ENCODE data around the gene HOPX. TPM values are rescaled to one million over a fixed set of nuclear protein-coding genes. Genes with fewer than 3 reads are reported as not detected.
"Not testable (repeated sequence)": the region's sequence is repeated elsewhere in the genome, so short reads cannot be mapped to it uniquely, and the experiment has no call there.

Gene HOPX
- total RNA-seq, 1 experiment from 2014 or later: 1.0 TPM

DNA sequence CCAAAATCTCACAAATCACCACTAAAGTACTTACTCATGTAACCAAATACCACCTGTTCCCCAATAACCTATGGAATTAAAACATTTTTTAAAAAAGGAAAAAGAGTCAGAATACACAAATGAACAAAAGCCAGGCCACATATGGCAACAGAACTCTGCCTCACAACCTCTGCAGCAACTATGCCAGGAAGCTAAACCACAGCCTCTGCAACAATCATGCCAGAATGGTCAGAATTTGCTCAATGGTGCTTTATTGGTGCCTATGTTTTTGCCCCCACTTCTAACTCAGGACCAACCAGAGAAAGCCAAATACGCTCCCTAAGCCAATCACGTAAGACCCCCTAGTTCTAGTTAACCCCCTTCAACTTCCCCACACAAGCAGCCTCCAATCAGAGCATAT is 69.6 kb downstream of the HOPX start:
- Histone ChIP-seq H3K4me1 (replicated peaks; ENCODE audit: insufficient read depth) (no peaks in the 10 kb centered on the region), H3K4me3 (no peak overlapping the region), H3K36me3 (ENCODE audit: low read depth) (no peaks in the 10 kb centered on the region), H2AFZ (no peak overlapping the region), H3K27ac (no peak overlapping the region), H3K4me2 (no peak overlapping the region), H4K20me1 (ENCODE audit: insufficient read depth) (no peaks in the 10 kb centered on the region), H3K9me2 (ENCODE audit: insufficient read depth) (no peaks in the 10 kb centered on the region), H3K27me3 (ENCODE audit: insufficient read depth, low read depth) (no peaks in the 10 kb centered on the region), H3K9me3 (ENCODE audit: insufficient read depth, low read depth) (no peaks in the 10 kb centered on the region), H3F3A (ENCODE audit: insufficient read depth, low read depth) (no peaks in the 10 kb centered on the region), H3K79me2 (ENCODE audit: low read depth) (no peaks in the 10 kb centered on the region)
- intact Hi-C loops (cut with micrococcal nuclease; ENCODE audit: unreplicated experiment): no loop called here
- POLR2A ChIA-PET (ENCODE audit: unreplicated experiment): no interaction called here
- CTCF ChIA-PET: no interaction called here
- no peak for TF ChIP-seq EZH2 (IDR thresholded peaks at IDR 0.05; ENCODE audit: low read depth)
- TF ChIP-seq, protein P1, sequence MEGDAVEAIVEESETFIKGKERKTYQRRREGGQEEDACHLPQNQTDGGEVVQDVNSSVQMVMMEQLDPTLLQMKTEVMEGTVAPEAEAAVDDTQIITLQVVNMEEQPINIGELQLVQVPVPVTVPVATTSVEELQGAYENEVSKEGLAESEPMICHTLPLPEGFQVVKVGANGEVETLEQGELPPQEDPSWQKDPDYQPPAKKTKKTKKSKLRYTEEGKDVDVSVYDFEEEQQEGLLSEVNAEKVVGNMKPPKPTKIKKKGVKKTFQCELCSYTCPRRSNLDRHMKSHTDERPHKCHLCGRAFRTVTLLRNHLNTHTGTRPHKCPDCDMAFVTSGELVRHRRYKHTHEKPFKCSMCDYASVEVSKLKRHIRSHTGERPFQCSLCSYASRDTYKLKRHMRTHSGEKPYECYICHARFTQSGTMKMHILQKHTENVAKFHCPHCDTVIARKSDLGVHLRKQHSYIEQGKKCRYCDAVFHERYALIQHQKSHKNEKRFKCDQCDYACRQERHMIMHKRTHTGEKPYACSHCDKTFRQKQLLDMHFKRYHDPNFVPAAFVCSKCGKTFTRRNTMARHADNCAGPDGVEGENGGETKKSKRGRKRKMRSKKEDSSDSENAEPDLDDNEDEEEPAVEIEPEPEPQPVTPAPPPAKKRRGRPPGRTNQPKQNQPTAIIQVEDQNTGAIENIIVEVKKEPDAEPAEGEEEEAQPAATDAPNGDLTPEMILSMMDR (conservative IDR thresholded peaks at IDR 0.05): no peak
- no TSS peak for BruUV-seq (replicated peaks)
- no peak for DNase-seq

- H3K4me1 ChIP-seq (replicated peaks; ENCODE audit: insufficient read depth); H4K20me1 ChIP-seq (ENCODE audit: insufficient read depth); H3F3A ChIP-seq (ENCODE audit: insufficient read depth, low read depth); intact Hi-C loops (cut with micrococcal nuclease; ENCODE audit: unreplicated experiment); POLR2A ChIA-PET (ENCODE audit: unreplicated experiment); DNase-seq; H3K9me2 ChIP-seq (ENCODE audit: insufficient read depth); H3K79me2 ChIP-seq (ENCODE audit: low read depth); CTCF ChIA-PET; H3K4me3 ChIP-seq; BruUV-seq (replicated peaks); H3K27me3 ChIP-seq (ENCODE audit: insufficient read depth, low read depth); H3K36me3 ChIP-seq (ENCODE audit: low read depth); H3K9me3 ChIP-seq (ENCODE audit: insufficient read depth, low read depth); H2AFZ ChIP-seq; H3K4me2 ChIP-seq; H3K27ac ChIP-seq: not testable (repeated sequence)
Observed at GRCh38 chr4:56610170-56610569, 70.9 kb downstream of the HOPX start.

DNA sequence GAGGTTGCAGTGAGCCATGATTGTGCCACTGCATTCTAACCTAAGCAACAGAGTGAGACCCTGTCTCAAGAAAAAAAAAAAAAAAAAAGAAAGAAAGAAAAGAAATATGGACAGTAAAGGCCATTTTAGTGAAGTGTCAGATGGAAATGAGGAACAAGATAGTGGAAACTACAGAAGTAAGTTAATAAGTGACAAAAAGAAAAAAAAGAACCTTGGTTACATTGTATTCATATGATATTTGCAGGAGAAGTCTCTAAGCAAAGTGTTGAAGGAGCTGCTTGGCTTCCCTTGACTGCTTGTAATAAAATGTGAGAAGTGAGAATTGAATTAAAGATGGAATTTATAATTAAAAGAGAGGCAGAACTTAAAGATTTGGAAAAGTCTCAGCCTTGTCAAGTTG is 73.2 kb downstream of the HOPX start:
- intact Hi-C loops (cut with micrococcal nuclease; ENCODE audit: unreplicated experiment): no loop called here
- Histone ChIP-seq H3F3A (ENCODE audit: insufficient read depth, low read depth) (no peaks in the 10 kb centered on the region), H3K9me2 (ENCODE audit: insufficient read depth) (no peaks in the 10 kb centered on the region), H2AFZ (no peak overlapping the region), H3K4me1 (replicated peaks; ENCODE audit: insufficient read depth) (no peaks in the 10 kb centered on the region), H3K27me3 (ENCODE audit: insufficient read depth, low read depth) (no peaks in the 10 kb centered on the region), H4K20me1 (ENCODE audit: insufficient read depth) (no peaks in the 10 kb centered on the region), H3K27ac (no peak overlapping the region), H3K9me3 (ENCODE audit: insufficient read depth, low read depth) (no peaks in the 10 kb centered on the region), H3K4me3 (no peak overlapping the region), H3K4me2 (no peak overlapping the region), H3K79me2 (ENCODE audit: low read depth) (no peaks in the 10 kb centered on the region), H3K36me3 (ENCODE audit: low read depth) (no peaks in the 10 kb centered on the region)
- TF ChIP-seq, protein P1 (conservative IDR thresholded peaks at IDR 0.05): no peak
- no peak for TF ChIP-seq EZH2 (IDR thresholded peaks at IDR 0.05; ENCODE audit: low read depth)
- CTCF ChIA-PET: no interaction called here
- no TSS peak for BruUV-seq (replicated peaks)
- POLR2A ChIA-PET (ENCODE audit: unreplicated experiment): no interaction called here
- DNase-seq: no peak

DNA sequence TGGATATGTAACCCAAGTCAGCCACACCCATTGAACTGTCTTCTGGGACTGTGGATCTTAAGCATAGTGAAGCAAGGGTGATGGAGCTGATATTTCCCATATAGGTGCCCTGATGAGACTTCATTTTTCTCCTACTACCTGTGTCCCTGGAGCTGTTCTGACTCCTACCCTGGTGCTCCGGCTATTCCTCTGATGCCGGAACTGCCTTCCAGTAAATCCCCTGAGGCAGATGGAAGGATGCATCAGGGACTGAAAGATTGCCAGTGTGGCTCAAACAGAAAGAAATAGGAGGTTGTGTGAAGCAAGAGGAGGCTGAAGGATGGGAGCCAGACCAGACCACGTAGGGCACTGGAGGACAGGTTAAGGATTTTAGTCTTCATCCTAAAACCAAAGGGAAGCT is 74.7 kb downstream of the HOPX start:
- no TSS peak for BruUV-seq (replicated peaks)
- Histone ChIP-seq H3F3A (ENCODE audit: insufficient read depth, low read depth) (no peaks in the 10 kb centered on the region), H3K9me3 (ENCODE audit: insufficient read depth, low read depth) (no peaks in the 10 kb centered on the region), H3K4me3 (no peak overlapping the region), H3K27me3 (ENCODE audit: insufficient read depth, low read depth) (no peaks in the 10 kb centered on the region), H3K4me2 (no peak overlapping the region), H3K36me3 (ENCODE audit: low read depth) (no peaks in the 10 kb centered on the region), H4K20me1 (ENCODE audit: insufficient read depth) (no peaks in the 10 kb centered on the region), H3K9me2 (ENCODE audit: insufficient read depth) (no peaks in the 10 kb centered on the region), H2AFZ (no peak overlapping the region), H3K4me1 (replicated peaks; ENCODE audit: insufficient read depth) (no peaks in the 10 kb centered on the region), H3K27ac (no peak overlapping the region), H3K79me2 (ENCODE audit: low read depth) (no peaks in the 10 kb centered on the region)
- ChIA-PET POLR2A (ENCODE audit: unreplicated experiment) (no interaction called here), CTCF (no interaction called here)
- TF ChIP-seq, protein P1 (conservative IDR thresholded peaks at IDR 0.05): no peak
- TF ChIP-seq EZH2 (IDR thresholded peaks at IDR 0.05; ENCODE audit: low read depth): no peak
- no peak for DNase-seq
- intact Hi-C loops (cut with micrococcal nuclease; ENCODE audit: unreplicated experiment): no loop called here

- POLR2A ChIA-PET (ENCODE audit: unreplicated experiment); BruUV-seq (replicated peaks); H3F3A ChIP-seq (ENCODE audit: insufficient read depth, low read depth); H4K20me1 ChIP-seq (ENCODE audit: insufficient read depth); H3K4me3 ChIP-seq; intact Hi-C loops (cut with micrococcal nuclease; ENCODE audit: unreplicated experiment); H3K36me3 ChIP-seq (ENCODE audit: low read depth); H3K27ac ChIP-seq; H3K4me1 ChIP-seq (replicated peaks; ENCODE audit: insufficient read depth); H3K79me2 ChIP-seq (ENCODE audit: low read depth); H3K9me2 ChIP-seq (ENCODE audit: insufficient read depth); H3K27me3 ChIP-seq (ENCODE audit: insufficient read depth, low read depth); H2AFZ ChIP-seq; H3K4me2 ChIP-seq; DNase-seq; H3K9me3 ChIP-seq (ENCODE audit: insufficient read depth, low read depth); CTCF ChIA-PET: not testable (repeated sequence)
Observed at GRCh38 chr4:56605464-56605863, 75.6 kb downstream of the HOPX start.

Measured in PC-9 (cell line).